GM12878 (cell line): ENCODE measurements around the gene PTPN2. TPM values are rescaled to one million over a fixed set of nuclear protein-coding genes. Genes with fewer than 3 reads are reported as not detected.

Source experiments
- ATAC-seq: fragments of 200-7000 bp; cut with Tn5 transposase; 3 replicates; pipeline ENCODE4 v1.9.1; 2020; ENCODE audit warnings: mild to moderate bottlenecking, moderate library complexity
- BruUV-seq: library from RNA; stranded (reverse); fragments of 400-500 nt; replicated peaks from 2 replicates; lab custom pipeline; 2021; lab: Mats Ljungman, UMichigan
- CTCF ChIA-PET: fragments of 300-600 bp; sonication (Branson Sonifier 250); formaldehyde crosslinking; extraction: SDS; loops from one replicate; lab custom pipeline; 2021; ENCODE audit warnings: inconsistent platforms; lab: Yijun Ruan, JAX
- POLR2A ChIA-PET: fragments of 350-600 bp; formaldehyde crosslinking; extraction: SDS; loops from one replicate; lab custom pipeline; 2021; ENCODE audit warnings: inconsistent platforms; lab: Charles Lee
- RAD21 ChIA-PET: fragments of 300-600 bp; sonication (Branson Sonifier 250); formaldehyde crosslinking; loops from one replicate; lab custom pipeline; 2023; ENCODE audit warnings: antibody characterized with exemption; ENCODE audit not compliant: unreplicated experiment; lab: Charles Lee
- SMC1A ChIA-PET: fragments of 300-600 bp; sonication (Branson Sonifier 250); formaldehyde crosslinking; loops from one replicate; lab custom pipeline; 2023; ENCODE audit not compliant: unreplicated experiment, uncharacterized antibody; lab: Charles Lee
- DNase-seq: peaks from one replicate; pipeline ENCODE4 v3.0.0-alpha.2; 2011; ENCODE audit warnings: low read depth, low spot score
- FAIRE-seq: peaks from 3 replicates; lab custom pipeline; 2011; peaks lifted over from hg19 to GRCh38; lab: Jason Lieb, UNC
- H2AFZ ChIP-seq: 2 replicates; pipeline ENCODE4 v1.6.0; 2011; ENCODE audit warnings: low read depth, low read length, control low read depth; ENCODE audit not compliant: control insufficient read depth
- H3K27ac ChIP-seq: 2 replicates; pipeline ENCODE4 v1.5.1; 2011; ENCODE audit warnings: control low read depth; ENCODE audit not compliant: control insufficient read depth, insufficient read depth
- H3K27me3 ChIP-seq, 2 experiments: replicated peaks in 1 of 2; 2 replicates each; pipeline versions ENCODE4 v1.6.0 to v1.6.1; 2011; ENCODE audit warnings: low read length in 1 of 2; ENCODE audit not compliant: control insufficient read depth in 2 of 2, insufficient read depth in 2 of 2
- H3K36me3 ChIP-seq, 2 experiments: 2 replicates each; pipeline ENCODE4 v1.5.1; 2011; ENCODE audit warnings: low read length in 1 of 2; ENCODE audit not compliant: control insufficient read depth in 2 of 2, insufficient read depth in 2 of 2
- H3K4me1 ChIP-seq: 2 replicates; pipeline ENCODE4 v1.6.1; 2011; ENCODE audit warnings: mild to moderate bottlenecking, low read length, moderate library complexity, mixed read lengths; ENCODE audit not compliant: control insufficient read depth, insufficient read depth
- H3K4me2 ChIP-seq: 2 replicates; pipeline ENCODE4 v1.6.0; 2011; ENCODE audit warnings: control low read depth; ENCODE audit not compliant: control insufficient read depth, insufficient read depth
- H3K4me3 ChIP-seq: fragments of 200-600 bp; sonication (generic); 2 replicates; pipeline ENCODE4 v1.5.1; 2016
- H3K79me2 ChIP-seq: 2 replicates; pipeline ENCODE4 v1.6.0; 2011; ENCODE audit warnings: low read length; ENCODE audit not compliant: control insufficient read depth, insufficient read depth
- H3K9ac ChIP-seq: 2 replicates; pipeline ENCODE4 v1.8.0; 2011; ENCODE audit warnings: low read length, control low read depth, mixed read lengths; ENCODE audit not compliant: control insufficient read depth, insufficient read depth
- H3K9me3 ChIP-seq: replicated peaks from 3 replicates; pipeline ENCODE4 v1.5.1; 2011; ENCODE audit warnings: mild to moderate bottlenecking, low read length; ENCODE audit not compliant: control insufficient read depth, insufficient read depth
- H4K20me1 ChIP-seq: 2 replicates; pipeline ENCODE4 v1.6.0; 2011; ENCODE audit not compliant: control insufficient read depth, insufficient read depth
- ATF7 ChIP-seq: fragments of 450-650 bp; IDR thresholded peaks from 2 replicates; pipeline ENCODE4 v1.6.1; 2016; ENCODE audit warnings: low read depth, mild to moderate bottlenecking
- BMI1 ChIP-seq: fragments of 450-650 bp; IDR thresholded peaks from 2 replicates; pipeline ENCODE4 v1.6.1; 2016; ENCODE audit warnings: mild to moderate bottlenecking, moderate library complexity, borderline replicate concordance
- HDAC2 ChIP-seq: fragments of 200-600 bp; sonication (generic); IDR thresholded peaks from 2 replicates; pipeline ENCODE4 v1.6.1; 2017
- MTA2 ChIP-seq: fragments of 450-650 bp; IDR thresholded peaks from 2 replicates; pipeline ENCODE4 v1.6.1; 2016; ENCODE audit warnings: low read depth, mild to moderate bottlenecking, moderate library complexity
- NR2C2 ChIP-seq: IDR thresholded peaks from 2 replicates; pipeline ENCODE4 v1.6.1; 2011; ENCODE audit warnings: borderline replicate concordance, low read depth; ENCODE audit not compliant: control insufficient read depth, insufficient read length
- PAX5 ChIP-seq: IDR thresholded peaks from 2 replicates; pipeline ENCODE4 v1.6.1; 2011; ENCODE audit warnings: low read depth, low read length, borderline replicate concordance
- SMC3 ChIP-seq: IDR thresholded peaks from 2 replicates; pipeline ENCODE4 v1.6.1; 2011; ENCODE audit warnings: low read length, improper control_type of control experiment, borderline replicate concordance
- ZNF217 ChIP-seq: fragments of 450-650 bp; IDR thresholded peaks from 2 replicates; pipeline ENCODE4 v1.6.1; 2017; ENCODE audit warnings: antibody characterized with exemption, mild to moderate bottlenecking
- ZNF24 ChIP-seq: fragments of 450-650 bp; IDR thresholded peaks from 2 replicates; pipeline ENCODE4 v1.6.1; 2017; ENCODE audit warnings: antibody characterized with exemption, mild to moderate bottlenecking
- WGBS: methylation state at CpG from one replicate; pipeline ENCODE4 v1.1.6; 2016; ENCODE audit warnings: low lambda C conversion rate; ENCODE audit not compliant: insufficient replicate concordance, insufficient coverage; ENCODE audit errors: missing lambda C conversion rate; 5-methylcytosine and 5-hydroxymethylcytosine counted together
- in situ Hi-C: fragments of 300-500 bp; cut with MboI; formaldehyde crosslinking; loops from 9 replicates; pipeline ENCODE4 v1.14.3; 2018; ENCODE audit warnings: mixed read lengths
- intact Hi-C: fragments of 100-400 bp; cut with micrococcal nuclease; formaldehyde crosslinking; loops from one replicate; pipeline ENCODE4 v1.14.2; 2022; ENCODE audit not compliant: unreplicated experiment
- polyA plus RNA-seq, 11 experiments: library from polyadenylated mRNA; depleted of rRNA in 4 of 11; unstranded in 6 of 11; stranded (reverse) in 5 of 11; fragments of >200 nt; fragmentation: Nextera tagmentation in 4 of 11; fragmentation: Illumina TruSeq in 1 of 11; extraction: Ambion mirVana in 4 of 11; extraction: Trizol in 1 of 11; gene quantifications; 1 replicate in 1 of 11; 2 replicates in 10 of 11; pipeline versions ENCODE4 v1.2.1 to v1.2.3, GENCODE V29; 2011 to 2016; ENCODE audit warnings: inconsistent platforms in 2 of 11, missing spikeins in 2 of 11, low read depth in 1 of 11
- total RNA-seq, 4 experiments: library from RNA; depleted of rRNA in 3 of 4; stranded (reverse); fragments of >200 nt in 3 of 4; fragmentation: Illumina TruSeq in 1 of 4; extraction: Trizol in 1 of 4; gene quantifications; 2 replicates each; pipeline versions ENCODE4 v1.2.1 to v1.2.3, GENCODE V29; 2013 to 2021
- TF ChIP-seq, protein P1 (sequence below): fragments of 450-650 bp; IDR thresholded peaks from 2 replicates; pipeline ENCODE4 v1.6.1; 2018; ENCODE audit warnings: mild to moderate bottlenecking, low read depth, moderate library complexity; ENCODE audit not compliant: partially characterized antibody
- TF ChIP-seq, protein P2 (sequence below): IDR thresholded peaks from 2 replicates; pipeline ENCODE4 v1.6.1; 2012; ENCODE audit warnings: improper control_type of control experiment, low read depth, low read length; ENCODE audit not compliant: insufficient replicate concordance

PTPN2 gene
- total and polyA plus RNA-seq, 10 of the 15 experiments (the other 5 are each of a cell fraction or from before 2014, with no cell fraction given): 46.5 to 86.7 (median 64.6) TPM

DNA sequence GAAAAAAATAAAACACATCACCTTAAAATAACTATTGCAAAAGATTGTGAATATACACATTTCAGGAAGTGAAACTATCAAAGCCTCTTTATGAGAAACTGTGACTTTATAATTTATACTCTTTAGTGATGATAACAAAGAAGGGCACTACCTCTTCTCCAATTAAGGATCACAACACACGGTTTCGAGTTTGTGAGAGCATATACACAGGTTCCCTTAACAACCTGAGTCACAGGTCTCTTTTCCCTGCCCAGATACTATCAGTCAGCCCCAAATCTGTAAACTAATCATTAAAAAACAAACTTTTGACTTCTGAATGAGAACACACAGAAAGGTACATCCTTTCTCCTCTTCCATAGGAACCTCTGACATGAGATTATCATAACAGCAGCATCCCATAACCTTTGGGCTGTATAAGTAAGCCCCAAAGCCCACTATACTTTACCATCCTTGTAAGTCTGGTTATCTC, 44.9 kb downstream of the PTPN2 start:
- RAD21 ChIA-PET: interaction anchor here (0.7 to 3.0 kb wide), 8 partner anchors 19 to 48 kb away, joined by 3 to 81 read pairs (median 5); partner anchors contain the start of gene PTPN2
- peak overlapping the region; percentile 55 for H3K4me3 ChIP-seq
- in situ Hi-C loops (no loop called here), intact Hi-C loops (loop anchor here (1.0 to 5.0 kb wide), 3 partner anchors 36 to 108 kb away; partner anchors contain the start of gene SEH1L)
- 2% methylated on average over 2 of the region's 2 CpGs for WGBS
- POLR2A ChIA-PET: interaction anchor here (0.5 to 3.2 kb wide), 6 partner anchors 44 to 1811 kb away, joined by 3 to 62 read pairs (median 4); partner anchors contain the start of gene PTPN2
- FAIRE-seq (peak; percentile 68), DNase-seq (peak; percentile 79), ATAC-seq (peak; percentile 88)
- H2AFZ ChIP-seq: no peak overlapping the region
- CTCF ChIA-PET: interaction anchor here (0.9 to 2.2 kb wide), 5 partner anchors 41 to 55 kb away, joined by 3 to 7 read pairs (median 3); no protein-coding TSS in a partner anchor
- peaks cover 1 to 2% of the 10 kb centered on the region in 2 experiments; a peak in 2 of 4 replicates for H3K36me3 ChIP-seq
- peak overlapping the region; percentile 96 for H3K4me2 ChIP-seq
- TSS peak; percentile 88 for BruUV-seq
- SMC1A ChIA-PET: interaction anchor here (1.0 to 3.0 kb wide), 8 partner anchors 10 to 46 kb away, joined by 3 to 52 read pairs (median 7); partner anchors contain the start of gene PTPN2
- peak overlapping the region; percentile 66 for H3K9ac ChIP-seq
- H3K79me2 ChIP-seq: peaks cover 53% of the 10 kb centered on the region
- no peaks in the 10 kb centered on the region for H3K27me3 ChIP-seq
- H3K9me3 ChIP-seq: no peaks in the 10 kb centered on the region
- no peaks in the 10 kb centered on the region for H4K20me1 ChIP-seq
- peaks cover 38% of the 10 kb centered on the region for H3K4me1 ChIP-seq
- peak overlapping the region; percentile 95 for H3K27ac ChIP-seq
- TF ChIP-seq BMI1 (peak; percentile 84), PAX5 (no peak), HDAC2 (no peak; the same call in 1 of the 2 replicates), NR2C2 (no peak), ZNF24 (peak; percentile 2; the same call in 1 of the 2 replicates), ATF7 (peak; percentile 62), SMC3 (no peak), MTA2 (peak; percentile 98), ZNF217 (peak; percentile 69; the same call in 1 of the 2 replicates)
- TF ChIP-seq, protein P1, sequence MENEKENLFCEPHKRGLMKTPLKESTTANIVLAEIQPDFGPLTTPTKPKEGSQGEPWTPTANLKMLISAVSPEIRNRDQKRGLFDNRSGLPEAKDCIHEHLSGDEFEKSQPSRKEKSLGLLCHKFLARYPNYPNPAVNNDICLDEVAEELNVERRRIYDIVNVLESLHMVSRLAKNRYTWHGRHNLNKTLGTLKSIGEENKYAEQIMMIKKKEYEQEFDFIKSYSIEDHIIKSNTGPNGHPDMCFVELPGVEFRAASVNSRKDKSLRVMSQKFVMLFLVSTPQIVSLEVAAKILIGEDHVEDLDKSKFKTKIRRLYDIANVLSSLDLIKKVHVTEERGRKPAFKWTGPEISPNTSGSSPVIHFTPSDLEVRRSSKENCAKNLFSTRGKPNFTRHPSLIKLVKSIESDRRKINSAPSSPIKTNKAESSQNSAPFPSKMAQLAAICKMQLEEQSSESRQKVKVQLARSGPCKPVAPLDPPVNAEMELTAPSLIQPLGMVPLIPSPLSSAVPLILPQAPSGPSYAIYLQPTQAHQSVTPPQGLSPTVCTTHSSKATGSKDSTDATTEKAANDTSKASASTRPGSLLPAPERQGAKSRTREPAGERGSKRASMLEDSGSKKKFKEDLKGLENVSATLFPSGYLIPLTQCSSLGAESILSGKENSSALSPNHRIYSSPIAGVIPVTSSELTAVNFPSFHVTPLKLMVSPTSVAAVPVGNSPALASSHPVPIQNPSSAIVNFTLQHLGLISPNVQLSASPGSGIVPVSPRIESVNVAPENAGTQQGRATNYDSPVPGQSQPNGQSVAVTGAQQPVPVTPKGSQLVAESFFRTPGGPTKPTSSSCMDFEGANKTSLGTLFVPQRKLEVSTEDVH: peak; percentile 11
- TF ChIP-seq, protein P2, sequence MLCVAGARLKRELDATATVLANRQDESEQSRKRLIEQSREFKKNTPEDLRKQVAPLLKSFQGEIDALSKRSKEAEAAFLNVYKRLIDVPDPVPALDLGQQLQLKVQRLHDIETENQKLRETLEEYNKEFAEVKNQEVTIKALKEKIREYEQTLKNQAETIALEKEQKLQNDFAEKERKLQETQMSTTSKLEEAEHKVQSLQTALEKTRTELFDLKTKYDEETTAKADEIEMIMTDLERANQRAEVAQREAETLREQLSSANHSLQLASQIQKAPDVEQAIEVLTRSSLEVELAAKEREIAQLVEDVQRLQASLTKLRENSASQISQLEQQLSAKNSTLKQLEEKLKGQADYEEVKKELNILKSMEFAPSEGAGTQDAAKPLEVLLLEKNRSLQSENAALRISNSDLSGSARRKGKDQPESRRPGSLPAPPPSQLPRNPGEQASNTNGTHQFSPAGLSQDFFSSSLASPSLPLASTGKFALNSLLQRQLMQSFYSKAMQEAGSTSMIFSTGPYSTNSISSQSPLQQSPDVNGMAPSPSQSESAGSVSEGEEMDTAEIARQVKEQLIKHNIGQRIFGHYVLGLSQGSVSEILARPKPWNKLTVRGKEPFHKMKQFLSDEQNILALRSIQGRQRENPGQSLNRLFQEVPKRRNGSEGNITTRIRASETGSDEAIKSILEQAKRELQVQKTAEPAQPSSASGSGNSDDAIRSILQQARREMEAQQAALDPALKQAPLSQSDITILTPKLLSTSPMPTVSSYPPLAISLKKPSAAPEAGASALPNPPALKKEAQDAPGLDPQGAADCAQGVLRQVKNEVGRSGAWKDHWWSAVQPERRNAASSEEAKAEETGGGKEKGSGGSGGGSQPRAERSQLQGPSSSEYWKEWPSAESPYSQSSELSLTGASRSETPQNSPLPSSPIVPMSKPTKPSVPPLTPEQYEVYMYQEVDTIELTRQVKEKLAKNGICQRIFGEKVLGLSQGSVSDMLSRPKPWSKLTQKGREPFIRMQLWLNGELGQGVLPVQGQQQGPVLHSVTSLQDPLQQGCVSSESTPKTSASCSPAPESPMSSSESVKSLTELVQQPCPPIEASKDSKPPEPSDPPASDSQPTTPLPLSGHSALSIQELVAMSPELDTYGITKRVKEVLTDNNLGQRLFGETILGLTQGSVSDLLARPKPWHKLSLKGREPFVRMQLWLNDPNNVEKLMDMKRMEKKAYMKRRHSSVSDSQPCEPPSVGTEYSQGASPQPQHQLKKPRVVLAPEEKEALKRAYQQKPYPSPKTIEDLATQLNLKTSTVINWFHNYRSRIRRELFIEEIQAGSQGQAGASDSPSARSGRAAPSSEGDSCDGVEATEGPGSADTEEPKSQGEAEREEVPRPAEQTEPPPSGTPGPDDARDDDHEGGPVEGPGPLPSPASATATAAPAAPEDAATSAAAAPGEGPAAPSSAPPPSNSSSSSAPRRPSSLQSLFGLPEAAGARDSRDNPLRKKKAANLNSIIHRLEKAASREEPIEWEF: peak; percentile 60
